K562 (cell line): ENCODE data around the gene MACROD2.

Experiments used
- ELF1 ChIP-seq: fragments of 200-800 bp; sonication (Bioruptor generic); IDR thresholded peaks from 2 replicates; pipeline ENCODE4 v1.6.1; 2016; ENCODE audit warnings: missing genetic modification characterization, missing compliant biosample characterization
- EP300 ChIP-seq: IDR thresholded peaks from 2 replicates; pipeline ENCODE4 v1.6.1; 2012; ENCODE audit warnings: low read length, improper control_type of control experiment
- MAZ ChIP-seq, 2 experiments: fragments of 450-650 bp in 1 of 2; sonication (generic) in 1 of 2; formaldehyde crosslinking; IDR thresholded peaks in 1 of 2; conservative IDR thresholded peaks in 1 of 2; 2 replicates each; pipeline versions ENCODE4 v1.4.0 to v1.5.0; 2020; ENCODE audit warnings: mild to moderate bottlenecking in 1 of 2, missing genetic modification reagents in 1 of 2
- NFATC3 ChIP-seq: fragments of 450-650 bp; IDR thresholded peaks from 2 replicates; pipeline ENCODE4 v1.6.1; 2017; ENCODE audit warnings: mild to moderate bottlenecking
- POLR2AphosphoS5 ChIP-seq: IDR thresholded peaks from 2 replicates; pipeline ENCODE4 v1.6.1; 2011; ENCODE audit warnings: mild to moderate bottlenecking, low read depth, low read length, moderate library complexity; ENCODE audit not compliant: control insufficient read depth, insufficient read depth
- RFX5 ChIP-seq: IDR thresholded peaks from 2 replicates; pipeline ENCODE4 v1.6.1; 2011; ENCODE audit warnings: low read depth, mild to moderate bottlenecking, improper control_type of control experiment, low read length
- SMAD3 ChIP-seq: fragments of 450-650 bp; formaldehyde crosslinking; conservative IDR thresholded peaks from 2 replicates; pipeline ENCODE4 v1.4.0; 2020; ENCODE audit warnings: mild to moderate bottlenecking
- ZNF121 ChIP-seq: sonication (generic); formaldehyde crosslinking; conservative IDR thresholded peaks from 2 replicates; pipeline ENCODE4 v1.8.0; 2022; ENCODE audit warnings: missing genetic modification reagents
- ZNF174 ChIP-seq: fragments of 250-450 bp; sonication (Bioruptor Pico); IDR thresholded peaks from 2 replicates; pipeline ENCODE4 v1.4.0; 2020; ENCODE audit warnings: mild to moderate bottlenecking
- ZZZ3 ChIP-seq: fragments of 450-650 bp; IDR thresholded peaks from 2 replicates; pipeline ENCODE4 v1.6.1; 2016; ENCODE audit warnings: antibody characterized with exemption, mild to moderate bottlenecking, moderate library complexity
- TF ChIP-seq, protein P1 (sequence below), 3 experiments: IDR thresholded peaks in 2 of 3; conservative IDR thresholded peaks in 1 of 3; 2 replicates each; pipeline ENCODE4 v1.5.1; 2011 to 2012; ENCODE audit warnings: low read length in 3 of 3, mild to moderate bottlenecking in 3 of 3, control low read depth in 2 of 3, improper control_type of control experiment in 1 of 3, inconsistent platforms in 1 of 3, low read depth in 1 of 3, mixed read lengths in 1 of 3, moderate library complexity in 1 of 3; ENCODE audit not compliant: insufficient read depth in 2 of 3

- TF ChIP-seq, protein P1, sequence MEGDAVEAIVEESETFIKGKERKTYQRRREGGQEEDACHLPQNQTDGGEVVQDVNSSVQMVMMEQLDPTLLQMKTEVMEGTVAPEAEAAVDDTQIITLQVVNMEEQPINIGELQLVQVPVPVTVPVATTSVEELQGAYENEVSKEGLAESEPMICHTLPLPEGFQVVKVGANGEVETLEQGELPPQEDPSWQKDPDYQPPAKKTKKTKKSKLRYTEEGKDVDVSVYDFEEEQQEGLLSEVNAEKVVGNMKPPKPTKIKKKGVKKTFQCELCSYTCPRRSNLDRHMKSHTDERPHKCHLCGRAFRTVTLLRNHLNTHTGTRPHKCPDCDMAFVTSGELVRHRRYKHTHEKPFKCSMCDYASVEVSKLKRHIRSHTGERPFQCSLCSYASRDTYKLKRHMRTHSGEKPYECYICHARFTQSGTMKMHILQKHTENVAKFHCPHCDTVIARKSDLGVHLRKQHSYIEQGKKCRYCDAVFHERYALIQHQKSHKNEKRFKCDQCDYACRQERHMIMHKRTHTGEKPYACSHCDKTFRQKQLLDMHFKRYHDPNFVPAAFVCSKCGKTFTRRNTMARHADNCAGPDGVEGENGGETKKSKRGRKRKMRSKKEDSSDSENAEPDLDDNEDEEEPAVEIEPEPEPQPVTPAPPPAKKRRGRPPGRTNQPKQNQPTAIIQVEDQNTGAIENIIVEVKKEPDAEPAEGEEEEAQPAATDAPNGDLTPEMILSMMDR (IDR thresholded peaks at IDR 0.05 in 2 of 3, conservative IDR thresholded peaks at IDR 0.05 in 1 of 3; ENCODE audit: insufficient read depth in 2 of 3, low read depth in 1 of 3, low read length in 3 of 3), result no peak
- TF ChIP-seq POLR2AphosphoS5 (no peak), SMAD3 (CRISPR knock-in tag) (no peak), ZNF121 (CRISPR knock-in tag) (no peak), NFATC3 (no peak), RFX5 (no peak), ZZZ3 (no peak), EP300 (no peak), MAZ (CRISPR knock-in tag; conservative IDR thresholded peaks at IDR 0.05 in 1 of 2, IDR thresholded peaks at IDR 0.05 in 1 of 2) (no peak), ELF1 (no peak), ZNF174 (CRISPR knock-in tag) (no peak)
Measured at GRCh38 chr20:15817351-15817750, 1822.0 kb downstream of the MACROD2 start.
